ENCODE data around the gene ZNF778. TPM values are rescaled to one million over a fixed set of nuclear protein-coding genes. Genes with fewer than 3 reads are reported as not detected.
"Not testable (repeated sequence)": the region's sequence is repeated elsewhere in the genome, so short reads cannot be mapped to it uniquely, and the experiment has no call there.

Gene ZNF778
- polyA plus RNA-seq, 1 experiment: 11.3 TPM

- H3K27ac ChIP-seq (ENCODE audit: low read depth, low read length): no peak overlapping the region
- POLR2A ChIA-PET: interaction anchor here (0.5 kb wide), 1 partner anchor 163 kb away, joined by 3 read pairs; no protein-coding TSS in a partner anchor
- H3K4me3 ChIP-seq (ENCODE audit: low read depth, low read length): no peak overlapping the region
- CTCF ChIA-PET: no interaction called here
- DNase-seq (ENCODE audit: low read depth, low spot score): no peak
- H3K9me3 ChIP-seq (ENCODE audit: control insufficient read depth, insufficient read depth, low read length): peaks cover 10% of the 10 kb centered on the region; the same call in 1 of the 2 replicates
- TF ChIP-seq, protein P1, sequence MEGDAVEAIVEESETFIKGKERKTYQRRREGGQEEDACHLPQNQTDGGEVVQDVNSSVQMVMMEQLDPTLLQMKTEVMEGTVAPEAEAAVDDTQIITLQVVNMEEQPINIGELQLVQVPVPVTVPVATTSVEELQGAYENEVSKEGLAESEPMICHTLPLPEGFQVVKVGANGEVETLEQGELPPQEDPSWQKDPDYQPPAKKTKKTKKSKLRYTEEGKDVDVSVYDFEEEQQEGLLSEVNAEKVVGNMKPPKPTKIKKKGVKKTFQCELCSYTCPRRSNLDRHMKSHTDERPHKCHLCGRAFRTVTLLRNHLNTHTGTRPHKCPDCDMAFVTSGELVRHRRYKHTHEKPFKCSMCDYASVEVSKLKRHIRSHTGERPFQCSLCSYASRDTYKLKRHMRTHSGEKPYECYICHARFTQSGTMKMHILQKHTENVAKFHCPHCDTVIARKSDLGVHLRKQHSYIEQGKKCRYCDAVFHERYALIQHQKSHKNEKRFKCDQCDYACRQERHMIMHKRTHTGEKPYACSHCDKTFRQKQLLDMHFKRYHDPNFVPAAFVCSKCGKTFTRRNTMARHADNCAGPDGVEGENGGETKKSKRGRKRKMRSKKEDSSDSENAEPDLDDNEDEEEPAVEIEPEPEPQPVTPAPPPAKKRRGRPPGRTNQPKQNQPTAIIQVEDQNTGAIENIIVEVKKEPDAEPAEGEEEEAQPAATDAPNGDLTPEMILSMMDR (IDR thresholded peaks at IDR 0.05; ENCODE audit: low read depth, low read length): no peak
- peaks cover 25% of the 10 kb centered on the region for H3K27me3 ChIP-seq (ENCODE audit: control insufficient read depth, insufficient read depth, low read length)
These were observed 32.3 kb upstream of the ZNF778 start for GRCh38 chr16:89184933-89185794.

GRCh38 chr16:89185887-89186592, 31.5 kb upstream of the ZNF778 start:
- DNase-seq (ENCODE audit: low read depth, low spot score); H3K27ac ChIP-seq (ENCODE audit: low read depth, low read length); POLR2A ChIA-PET; H3K4me3 ChIP-seq (ENCODE audit: low read depth, low read length); CTCF ChIA-PET: not testable (repeated sequence)
- peaks cover 22% of the 10 kb centered on the region for H3K27me3 ChIP-seq (ENCODE audit: control insufficient read depth, insufficient read depth, low read length)
- H3K9me3 ChIP-seq (ENCODE audit: control insufficient read depth, insufficient read depth, low read length): peaks cover 10% of the 10 kb centered on the region; the same call in 1 of the 2 replicates

- Histone ChIP-seq H3K27me3 (ENCODE audit: control insufficient read depth, insufficient read depth, low read length) (peaks cover 22% of the 10 kb centered on the region), H3K9me3 (ENCODE audit: control insufficient read depth, insufficient read depth, low read length) (peaks cover 10% of the 10 kb centered on the region; the same call in 1 of the 2 replicates)
- DNase-seq (ENCODE audit: low read depth, low spot score); CTCF ChIA-PET; H3K27ac ChIP-seq (ENCODE audit: low read depth, low read length); POLR2A ChIA-PET; H3K4me3 ChIP-seq (ENCODE audit: low read depth, low read length): not testable (repeated sequence)
These were observed 30.9 kb upstream of the ZNF778 start for GRCh38 chr16:89186593-89187031.

- TF ChIP-seq, protein P1 (IDR thresholded peaks at IDR 0.05; ENCODE audit: low read depth, low read length): no peak
- POLR2A ChIA-PET: interaction anchor here (0.6 kb wide), 1 partner anchor 373 kb away, joined by 7 read pairs; no protein-coding TSS in a partner anchor
- CTCF ChIA-PET: no interaction called here
- H3K9me3 ChIP-seq (ENCODE audit: control insufficient read depth, insufficient read depth, low read length): peaks cover 10% of the 10 kb centered on the region; the same call in 1 of the 2 replicates
- H3K4me3 ChIP-seq (ENCODE audit: low read depth, low read length): no peak overlapping the region
- no peak overlapping the region for H3K27ac ChIP-seq (ENCODE audit: low read depth, low read length)
- peaks cover 22% of the 10 kb centered on the region for H3K27me3 ChIP-seq (ENCODE audit: control insufficient read depth, insufficient read depth, low read length)
- DNase-seq (ENCODE audit: low read depth, low spot score): no peak
These were observed 30.3 kb upstream of the ZNF778 start for GRCh38 chr16:89187032-89187769.

DNA sequence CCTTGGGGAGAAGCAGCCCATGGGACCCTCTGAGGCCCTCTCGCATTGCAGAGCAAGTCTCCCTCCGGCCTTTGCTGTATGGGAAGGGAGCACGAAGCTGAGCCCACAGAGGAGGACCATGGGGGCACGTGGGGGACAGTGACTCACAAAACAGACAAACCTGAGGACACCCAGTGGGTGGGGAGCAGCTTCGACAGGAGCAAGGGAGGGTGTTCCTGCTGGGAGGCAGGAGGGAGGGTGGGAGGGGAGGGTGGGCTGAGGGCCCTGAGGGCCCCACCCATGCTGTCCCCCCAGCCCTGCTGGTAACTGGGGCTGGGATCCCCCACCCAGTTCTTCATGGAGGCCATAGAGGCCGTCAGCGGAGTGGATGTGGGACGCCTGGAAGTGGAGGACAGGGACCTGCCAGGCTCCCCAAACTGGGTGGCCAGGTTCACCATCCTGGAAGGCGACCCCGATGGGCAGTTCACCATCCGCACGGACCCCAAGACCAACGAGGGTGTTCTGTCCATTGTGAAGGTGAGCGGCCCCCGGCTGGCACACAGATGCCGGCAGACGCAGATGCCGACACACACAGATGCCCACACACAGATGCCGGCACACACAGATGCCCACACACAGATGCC, 29.6 kb upstream of the ZNF778 start:
- CTCF ChIA-PET: no interaction called here
- DNase-seq (ENCODE audit: low read depth, low spot score): no peak
- TF ChIP-seq, protein P1 (IDR thresholded peaks at IDR 0.05; ENCODE audit: low read depth, low read length): no peak

DNA sequence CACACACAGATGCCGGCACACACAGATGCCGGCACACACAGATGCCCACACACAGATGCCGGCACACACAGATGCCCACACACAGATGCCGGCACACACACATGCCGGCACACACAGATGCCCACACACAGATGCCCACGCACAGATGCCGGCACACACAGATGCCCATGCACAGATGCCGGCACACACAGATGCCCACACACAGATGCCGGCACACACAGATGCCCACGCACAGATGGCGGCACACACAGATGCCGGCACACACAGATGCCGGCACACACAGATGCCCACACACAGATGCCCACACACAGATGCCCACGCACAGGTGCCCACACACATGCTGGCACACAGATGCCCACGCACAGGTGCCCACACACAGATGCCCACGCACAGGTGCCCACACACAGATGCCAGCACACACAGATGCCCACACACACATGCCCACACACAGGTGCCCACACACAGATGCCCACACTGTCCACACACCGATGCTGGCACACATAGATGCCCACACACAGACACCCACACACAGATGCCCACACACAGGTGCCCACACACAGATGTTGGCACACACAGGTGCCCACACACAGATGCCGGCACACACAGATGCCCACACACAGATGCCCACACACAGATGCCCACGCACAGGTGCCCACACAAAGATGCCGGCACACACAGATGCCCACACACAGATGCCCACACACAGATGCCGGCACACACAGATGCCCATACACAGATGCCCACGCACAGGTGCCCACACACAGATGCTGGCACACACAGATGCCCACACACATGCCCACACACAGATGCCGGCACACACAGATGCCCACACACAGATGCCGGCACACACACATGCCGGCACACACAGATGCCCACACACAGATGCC, 28.8 kb upstream of the ZNF778 start:
- Histone ChIP-seq H3K27me3 (ENCODE audit: control insufficient read depth, insufficient read depth, low read length) (peaks cover 15% of the 10 kb centered on the region), H3K9me3 (ENCODE audit: control insufficient read depth, insufficient read depth, low read length) (peaks cover 10% of the 10 kb centered on the region; the same call in 1 of the 2 replicates)
- DNase-seq (ENCODE audit: low read depth, low spot score); POLR2A ChIA-PET; H3K27ac ChIP-seq (ENCODE audit: low read depth, low read length); H3K4me3 ChIP-seq (ENCODE audit: low read depth, low read length); CTCF ChIA-PET: not testable (repeated sequence)

More for the DNA sequence above, 29.6 kb upstream of the ZNF778 start:
- Histone ChIP-seq H3K27ac (ENCODE audit: low read depth, low read length) (no peak overlapping the region), H3K27me3 (ENCODE audit: control insufficient read depth, insufficient read depth, low read length) (peaks cover 22% of the 10 kb centered on the region), H3K4me3 (ENCODE audit: low read depth, low read length) (no peak overlapping the region), H3K9me3 (ENCODE audit: control insufficient read depth, insufficient read depth, low read length) (peaks cover 10% of the 10 kb centered on the region; the same call in 1 of the 2 replicates)
- POLR2A ChIA-PET: interaction anchor here (0.6 kb wide), 2 partner anchors 119 to 372 kb away, joined by 7 read pairs; no protein-coding TSS in a partner anchor
